ENCODE measurements around the gene TMEM30A. TPM values are rescaled to one million over a fixed set of nuclear protein-coding genes. Genes with fewer than 3 reads are reported as not detected.

The TMEM30A gene
- total RNA-seq: 103 and 124 TPM in 2 replicates

DNA sequence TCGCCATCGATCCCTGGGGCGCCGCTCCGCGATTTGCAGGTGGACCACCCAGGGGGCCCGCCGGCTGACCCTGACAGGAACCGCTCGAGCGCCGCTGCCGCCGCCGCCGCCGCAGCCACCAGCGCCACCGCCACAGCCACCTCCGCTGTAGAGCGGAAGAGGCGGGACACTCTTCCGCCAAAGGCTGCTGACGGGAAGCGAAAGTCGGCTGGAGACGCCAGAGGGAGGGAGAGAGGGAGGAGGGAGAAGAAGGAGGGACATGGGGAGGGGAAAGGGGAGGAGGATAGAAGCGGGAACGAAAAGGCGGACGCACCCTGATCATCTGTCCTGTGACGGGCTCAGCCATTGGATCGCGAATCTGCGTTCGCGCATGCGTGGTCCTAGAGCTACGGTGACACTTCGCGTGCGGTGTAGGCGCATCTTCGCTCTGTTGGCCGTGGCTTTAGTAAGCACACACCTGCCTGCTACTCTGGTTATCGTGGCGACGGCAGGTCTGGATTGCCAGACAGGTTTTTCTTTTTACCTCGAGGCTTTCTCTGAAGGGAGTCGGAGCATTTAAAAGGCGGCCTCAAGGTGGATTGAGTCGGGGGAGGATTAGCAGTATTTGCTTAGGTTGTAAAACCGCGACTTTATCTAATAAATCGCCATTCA is at the start of gene TMEM30A:
Gene TMEM30A (minus strand): TSS at position 161 of the 651 bp plus-strand sequence. CDS start 154 bp downstream, at position 7.

DNA sequence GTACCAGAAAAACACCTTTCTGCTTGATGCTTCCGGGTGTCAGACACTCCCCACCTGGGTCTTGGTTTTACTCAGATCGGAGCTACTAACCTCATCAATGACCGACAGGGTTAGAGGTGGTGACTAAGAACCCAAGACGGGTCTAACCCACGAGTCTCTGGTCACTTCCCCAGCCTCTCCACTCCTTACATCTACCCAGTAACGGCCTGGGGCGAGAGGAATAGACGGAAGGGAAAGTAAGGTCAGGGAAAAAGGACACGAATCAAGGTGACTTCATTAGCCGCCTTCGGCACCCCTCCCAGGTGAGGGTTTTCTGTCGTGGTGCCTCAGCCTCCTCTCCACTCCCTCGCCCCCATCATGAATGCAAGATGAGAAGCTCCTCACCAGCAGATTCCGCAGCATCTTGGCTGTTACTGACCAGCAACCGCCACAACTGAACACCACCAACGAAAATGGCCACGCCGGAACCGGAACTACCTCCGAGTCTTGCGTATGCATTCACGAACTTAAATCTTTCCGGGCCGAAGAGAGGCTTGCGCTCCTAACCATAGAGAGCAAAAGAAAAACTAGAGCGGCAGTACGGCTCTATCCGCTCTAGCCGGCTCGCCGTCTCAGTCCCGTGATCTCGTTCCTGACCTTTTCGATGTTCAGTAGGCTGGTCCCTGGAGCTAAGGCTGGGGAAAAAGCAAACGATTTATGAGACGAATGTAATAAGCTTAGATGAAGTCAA is 41.1 kb downstream of the TMEM30A start, which contains the start of gene COX7A2:
Gene COX7A2 (minus strand): TSS at position 469 of the 730 bp plus-strand sequence. CDS start 67 bp downstream, at position 402.

DNA sequence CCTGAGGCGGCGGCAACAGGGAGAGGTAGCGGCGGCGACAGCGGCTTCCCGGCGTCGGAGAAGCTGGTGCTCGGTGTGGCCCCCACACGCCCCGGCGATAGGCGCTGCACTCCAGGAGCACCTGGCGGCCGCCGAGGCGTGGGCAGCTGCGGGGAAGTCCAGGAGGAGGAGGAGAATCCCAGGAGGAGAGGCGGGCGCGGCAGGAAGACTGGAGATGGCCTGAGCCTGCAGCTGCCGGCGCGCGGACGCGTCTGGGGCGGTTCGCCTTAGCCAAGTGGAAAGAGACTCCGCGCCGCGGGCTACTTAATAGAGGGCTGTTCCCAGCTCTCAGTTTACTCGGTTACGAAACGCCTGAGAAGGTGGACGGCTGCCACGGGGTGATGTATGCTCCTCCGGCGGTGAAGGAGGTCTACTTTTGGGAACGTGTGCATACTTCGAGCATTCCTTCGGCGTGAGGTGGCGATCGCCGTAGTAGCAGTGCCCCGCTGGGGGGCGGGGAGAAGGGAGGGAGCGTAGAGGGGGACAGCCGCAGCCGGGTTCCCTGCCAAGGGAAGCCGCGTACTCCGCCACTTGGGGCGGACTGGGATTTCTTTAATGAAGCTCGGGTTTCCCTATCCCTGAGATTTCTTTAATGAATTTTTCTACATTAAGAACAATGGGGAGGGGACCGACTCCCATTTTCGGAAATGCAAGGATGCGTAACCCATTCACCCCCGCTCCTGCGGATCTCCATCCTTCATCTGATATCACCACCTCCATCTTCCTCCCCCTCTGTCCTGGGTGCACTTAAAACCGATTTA is 78.6 kb downstream of the TMEM30A start, which contains the start of gene COL12A1:
Gene COL12A1 (minus strand): TSS at position 278 of the 800 bp plus-strand sequence. CDS start 3,261 bp downstream, outside the sequence.

Other genes starting within 250 kb of the TMEM30A start
- 25.7 and 151 TPM in 2 replicates for gene COL12A1, start 78.7 kb downstream of the TMEM30A start, total RNA-seq
- 116 and 120 TPM in 2 replicates for gene COX7A2, start 41.0 kb downstream of the TMEM30A start, total RNA-seq
- gene FILIP1, start 209.0 kb upstream of the TMEM30A start, total RNA-seq: under 0.01 and 0.37 TPM in 2 replicates